Measurements from ENCODE around the gene COL12A1.
"Not testable (repeated sequence)": the region's sequence is repeated elsewhere in the genome, so short reads cannot be mapped to it uniquely, and the experiment has no call there.

The COL12A1 gene

GRCh38 chr6:75188221-75188925 lies 17.5 kb downstream of the COL12A1 start:
- no peak for DNase-seq (ENCODE audit: low read depth in 1 of 2, low spot score in 1 of 2)
- TF ChIP-seq GABPA (IDR thresholded peaks at IDR 0.05; ENCODE audit: low read depth) (no peak), CTCF (IDR thresholded peaks at IDR 0.05; ENCODE audit: insufficient read depth, low read length) (no peak), SPI1 (IDR thresholded peaks at IDR 0.05; ENCODE audit: borderline replicate concordance, low read depth) (no peak), REST (IDR thresholded peaks at IDR 0.05; ENCODE audit: insufficient replicate concordance, low read depth) (no peak), POLR2AphosphoS5 (IDR thresholded peaks at IDR 0.05; ENCODE audit: low read depth) (no peak)
- no peaks in the 10 kb centered on the region for H3K27me3 ChIP-seq (ENCODE audit: insufficient read depth, poor library complexity, severe bottlenecking)

GRCh38 chr6:75186581-75186980 lies 19.3 kb downstream of the COL12A1 start:
- H3K27me3 ChIP-seq (ENCODE audit: insufficient read depth, poor library complexity, severe bottlenecking); H3K4me3 ChIP-seq (replicated peaks; ENCODE audit: insufficient read depth, low read length); H3K27ac ChIP-seq (replicated peaks); DNase-seq (ENCODE audit: low read depth in 1 of 2, low spot score in 1 of 2): not testable (repeated sequence)

More at GRCh38 chr6:75188221-75188925, 17.5 kb downstream of the COL12A1 start:
- Histone ChIP-seq H3K27ac (replicated peaks) (no peak overlapping the region), H3K4me3 (replicated peaks; ENCODE audit: insufficient read depth, low read length) (no peak overlapping the region)

GRCh38 chr6:75183099-75183541 lies 22.7 kb downstream of the COL12A1 start:
- Histone ChIP-seq H3K27me3 (ENCODE audit: insufficient read depth, poor library complexity, severe bottlenecking) (no peaks in the 10 kb centered on the region), H3K27ac (replicated peaks) (no peak overlapping the region), H3K4me3 (replicated peaks; ENCODE audit: insufficient read depth, low read length) (no peak overlapping the region)
- no peak for TF ChIP-seq SPI1 (IDR thresholded peaks at IDR 0.05; ENCODE audit: borderline replicate concordance, low read depth)
- TF ChIP-seq CTCF (IDR thresholded peaks at IDR 0.05; ENCODE audit: insufficient read depth, low read length) = no peak
- no peak for TF ChIP-seq REST (IDR thresholded peaks at IDR 0.05; ENCODE audit: insufficient replicate concordance, low read depth)
- no peak for TF ChIP-seq GABPA (IDR thresholded peaks at IDR 0.05; ENCODE audit: low read depth)
- TF ChIP-seq POLR2AphosphoS5 (IDR thresholded peaks at IDR 0.05; ENCODE audit: low read depth) = no peak
- no peak for DNase-seq (ENCODE audit: low read depth in 1 of 2, low spot score in 1 of 2)

GRCh38 chr6:75180864-75181263 lies 25.0 kb downstream of the COL12A1 start:
- Histone ChIP-seq H3K27me3 (ENCODE audit: insufficient read depth, poor library complexity, severe bottlenecking) (no peaks in the 10 kb centered on the region), H3K27ac (replicated peaks) (no peak overlapping the region), H3K4me3 (replicated peaks; ENCODE audit: insufficient read depth, low read length) (no peak overlapping the region)
- TF ChIP-seq CTCF (IDR thresholded peaks at IDR 0.05; ENCODE audit: insufficient read depth, low read length) = no peak
- no peak for TF ChIP-seq REST (IDR thresholded peaks at IDR 0.05; ENCODE audit: insufficient replicate concordance, low read depth)
- TF ChIP-seq SPI1 (IDR thresholded peaks at IDR 0.05; ENCODE audit: borderline replicate concordance, low read depth) = no peak
- no peak for TF ChIP-seq GABPA (IDR thresholded peaks at IDR 0.05; ENCODE audit: low read depth)
- no peak for TF ChIP-seq POLR2AphosphoS5 (IDR thresholded peaks at IDR 0.05; ENCODE audit: low read depth)
- no peak for DNase-seq (ENCODE audit: low read depth in 1 of 2, low spot score in 1 of 2)

Data from HL-60 (cell line).